Osteocyte (in vitro differentiated cells): Measurements from ENCODE around the gene TEX26. TPM values are rescaled to one million over a fixed set of nuclear protein-coding genes. Genes with fewer than 3 reads are reported as not detected.
"Not testable (repeated sequence)": the region's sequence is repeated elsewhere in the genome, so short reads cannot be mapped to it uniquely, and the experiment has no call there.

Experiments used
- DNase-seq: peaks from one replicate; pipeline ENCODE4 v3.0.0; 2021; ENCODE audit warnings: mixed read lengths; ENCODE audit not compliant: unreplicated experiment; ENCODE audit errors: extremely low spot score
- H3K27ac Mint-ChIP-seq: one replicate; pipeline ENCODE4 v1.8.0; 2021; ENCODE audit warnings: mild to moderate bottlenecking, mixed read lengths; ENCODE audit not compliant: unreplicated experiment
- H3K27me3 Mint-ChIP-seq: one replicate; pipeline ENCODE4 v1.8.0; 2021; ENCODE audit warnings: mixed read lengths; ENCODE audit not compliant: unreplicated experiment
- H3K36me3 Mint-ChIP-seq: one replicate; pipeline ENCODE4 v1.8.0; 2021; ENCODE audit warnings: mixed read lengths; ENCODE audit not compliant: unreplicated experiment
- H3K4me1 Mint-ChIP-seq: one replicate; pipeline ENCODE4 v1.8.0; 2021; ENCODE audit warnings: mixed read lengths; ENCODE audit not compliant: unreplicated experiment
- H3K4me3 Mint-ChIP-seq: one replicate; pipeline ENCODE4 v1.8.0; 2021; ENCODE audit warnings: mild to moderate bottlenecking, moderate library complexity, mixed read lengths; ENCODE audit not compliant: unreplicated experiment
- H3K9me3 Mint-ChIP-seq: one replicate; pipeline ENCODE4 v1.8.0; 2021; ENCODE audit warnings: mixed read lengths; ENCODE audit not compliant: unreplicated experiment
- total RNA-seq: library from RNA; stranded (reverse); gene quantifications from 2 replicates; pipeline ENCODE4 v1.2.1, GENCODE V29; 2021
- TF ChIP-seq, protein P1 (sequence below): fragments of 200-600 bp; sonication (generic); IDR thresholded peaks from 2 replicates; pipeline ENCODE4 v1.5.0; 2021; ENCODE audit warnings: antibody characterized with exemption, mild to moderate bottlenecking, moderate library complexity

TEX26 gene
- total RNA-seq, 1 donor from 2014 or later: not detected

DNA sequence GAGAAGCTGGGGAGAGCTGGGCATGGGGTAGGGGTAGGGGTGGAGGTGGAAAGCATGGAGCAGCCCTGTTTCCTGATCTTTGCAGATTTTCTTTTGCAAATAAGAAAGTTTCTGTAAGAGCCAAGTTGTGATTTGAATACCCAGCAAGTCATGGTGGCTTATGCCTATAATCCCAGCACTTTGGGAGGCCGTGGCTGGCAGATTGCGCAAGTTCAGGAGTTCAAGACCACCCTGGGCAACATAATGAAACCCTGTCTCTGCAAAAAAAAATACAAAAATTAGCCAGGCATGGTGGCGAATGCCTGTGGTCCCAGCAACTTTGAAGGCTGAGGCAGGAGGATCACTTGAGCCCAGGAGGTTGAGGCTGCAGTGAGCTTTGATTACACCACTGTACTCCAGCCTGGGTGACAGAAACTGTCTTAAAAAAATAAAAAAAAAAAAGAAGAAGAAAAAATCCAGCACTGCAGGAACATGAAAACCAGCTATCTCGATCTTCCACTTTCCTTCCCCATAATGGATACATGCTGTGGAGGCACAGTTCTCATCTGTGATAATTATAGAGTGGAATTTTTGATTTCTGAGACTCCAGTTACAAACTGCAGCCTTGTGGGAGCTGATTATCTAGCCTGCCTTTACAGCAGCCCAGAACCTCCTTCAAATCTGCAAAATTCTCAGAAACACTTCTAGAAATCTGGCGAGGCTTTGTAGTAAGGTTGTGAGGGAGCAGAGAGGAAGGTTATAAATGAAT, 12.1 kb upstream of the TEX26 start:
- TF ChIP-seq, protein P1, sequence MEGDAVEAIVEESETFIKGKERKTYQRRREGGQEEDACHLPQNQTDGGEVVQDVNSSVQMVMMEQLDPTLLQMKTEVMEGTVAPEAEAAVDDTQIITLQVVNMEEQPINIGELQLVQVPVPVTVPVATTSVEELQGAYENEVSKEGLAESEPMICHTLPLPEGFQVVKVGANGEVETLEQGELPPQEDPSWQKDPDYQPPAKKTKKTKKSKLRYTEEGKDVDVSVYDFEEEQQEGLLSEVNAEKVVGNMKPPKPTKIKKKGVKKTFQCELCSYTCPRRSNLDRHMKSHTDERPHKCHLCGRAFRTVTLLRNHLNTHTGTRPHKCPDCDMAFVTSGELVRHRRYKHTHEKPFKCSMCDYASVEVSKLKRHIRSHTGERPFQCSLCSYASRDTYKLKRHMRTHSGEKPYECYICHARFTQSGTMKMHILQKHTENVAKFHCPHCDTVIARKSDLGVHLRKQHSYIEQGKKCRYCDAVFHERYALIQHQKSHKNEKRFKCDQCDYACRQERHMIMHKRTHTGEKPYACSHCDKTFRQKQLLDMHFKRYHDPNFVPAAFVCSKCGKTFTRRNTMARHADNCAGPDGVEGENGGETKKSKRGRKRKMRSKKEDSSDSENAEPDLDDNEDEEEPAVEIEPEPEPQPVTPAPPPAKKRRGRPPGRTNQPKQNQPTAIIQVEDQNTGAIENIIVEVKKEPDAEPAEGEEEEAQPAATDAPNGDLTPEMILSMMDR: no peak
- Mint-ChIP-seq H3K36me3 (peaks cover 2% of the 10 kb centered on the region), H3K9me3 (no peaks in the 10 kb centered on the region), H3K27ac (no peak overlapping the region), H3K4me1 (peaks cover 8% of the 10 kb centered on the region), H3K27me3 (peaks cover 4% of the 10 kb centered on the region), H3K4me3 (no peak overlapping the region)
- DNase-seq: no peak

DNA sequence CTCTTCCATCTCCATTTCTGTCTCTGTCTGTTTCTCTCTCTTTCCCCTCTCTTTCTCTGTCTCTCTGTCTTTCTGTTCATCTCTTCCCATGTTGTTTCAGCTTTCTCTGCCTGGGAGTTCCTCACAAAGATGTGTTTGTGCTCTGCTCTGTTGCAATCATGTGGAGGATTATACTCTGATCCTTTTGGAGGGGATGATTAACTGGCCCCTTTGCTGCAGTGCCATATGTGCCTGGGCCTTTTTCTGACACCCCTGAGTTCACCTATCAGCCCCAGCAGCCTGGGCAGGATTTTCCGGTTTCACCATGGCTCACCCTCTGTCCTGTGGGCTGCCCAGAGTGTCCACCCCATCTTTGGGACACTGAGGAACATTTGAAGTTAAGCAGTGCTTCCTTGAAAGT, 9.0 kb upstream of the TEX26 start:
- H3K27me3 Mint-ChIP-seq: peaks cover 4% of the 10 kb centered on the region
- DNase-seq: no peak
- TF ChIP-seq, protein P1: no peak
- no peaks in the 10 kb centered on the region for H3K9me3 Mint-ChIP-seq
- H3K4me1 Mint-ChIP-seq: peaks cover 6% of the 10 kb centered on the region
- no peak overlapping the region for H3K27ac Mint-ChIP-seq
- H3K4me3 Mint-ChIP-seq: no peak overlapping the region
- H3K36me3 Mint-ChIP-seq: peaks cover 2% of the 10 kb centered on the region

DNA sequence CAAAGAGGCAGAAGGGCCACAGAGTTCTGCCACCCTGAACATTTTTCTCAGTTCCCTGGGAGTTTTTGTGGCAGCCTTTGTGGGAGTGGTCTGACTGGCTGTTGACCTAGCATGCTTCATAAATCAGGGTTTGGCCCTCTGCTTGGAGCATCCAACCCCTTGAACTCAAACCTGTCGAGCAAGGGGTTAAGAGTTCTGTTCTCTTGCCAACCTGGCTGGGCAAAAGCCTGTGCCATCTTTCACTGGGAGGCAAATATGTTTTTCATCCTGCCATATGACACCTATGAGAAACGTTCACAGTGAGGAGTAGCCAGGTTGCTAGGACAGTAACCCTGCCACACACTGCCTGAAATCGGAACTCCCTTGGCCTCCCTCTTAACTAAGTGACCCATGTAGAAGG, 7.7 kb upstream of the TEX26 start:
- DNase-seq: no peak
- H3K36me3 Mint-ChIP-seq: peaks cover 2% of the 10 kb centered on the region
- H3K27me3 Mint-ChIP-seq: peaks cover 6% of the 10 kb centered on the region
- H3K4me1 Mint-ChIP-seq: peaks cover 6% of the 10 kb centered on the region
- no peaks in the 10 kb centered on the region for H3K9me3 Mint-ChIP-seq
- no peak overlapping the region for H3K27ac Mint-ChIP-seq
- H3K4me3 Mint-ChIP-seq: no peak overlapping the region
- TF ChIP-seq, protein P1: no peak

DNA sequence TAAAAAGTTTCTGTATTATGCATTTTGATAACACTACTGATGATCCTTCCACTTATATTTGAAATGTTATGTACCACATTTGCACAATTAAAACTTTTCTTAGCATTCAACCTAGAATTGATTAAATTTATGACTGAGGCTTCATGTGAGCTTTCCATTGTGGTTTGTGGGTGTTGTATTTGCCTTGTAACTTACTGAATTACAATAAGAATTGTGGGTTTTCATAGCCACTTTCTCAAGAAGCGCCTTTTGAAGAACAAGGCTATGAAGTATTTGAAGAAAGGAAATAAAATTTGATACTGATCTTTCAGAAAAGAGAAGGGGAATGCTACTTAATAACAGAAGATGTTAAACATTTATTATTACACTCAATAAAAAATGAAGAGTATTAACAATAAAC, 7.0 kb upstream of the TEX26 start:
- H3K4me1 Mint-ChIP-seq: peaks cover 6% of the 10 kb centered on the region
- no peak for DNase-seq
- H3K4me3 Mint-ChIP-seq: no peak overlapping the region
- H3K27me3 Mint-ChIP-seq: peaks cover 6% of the 10 kb centered on the region
- H3K36me3 Mint-ChIP-seq: peaks cover 2% of the 10 kb centered on the region
- H3K9me3 Mint-ChIP-seq: no peaks in the 10 kb centered on the region
- H3K27ac Mint-ChIP-seq: no peak overlapping the region
- TF ChIP-seq, protein P1: no peak

DNA sequence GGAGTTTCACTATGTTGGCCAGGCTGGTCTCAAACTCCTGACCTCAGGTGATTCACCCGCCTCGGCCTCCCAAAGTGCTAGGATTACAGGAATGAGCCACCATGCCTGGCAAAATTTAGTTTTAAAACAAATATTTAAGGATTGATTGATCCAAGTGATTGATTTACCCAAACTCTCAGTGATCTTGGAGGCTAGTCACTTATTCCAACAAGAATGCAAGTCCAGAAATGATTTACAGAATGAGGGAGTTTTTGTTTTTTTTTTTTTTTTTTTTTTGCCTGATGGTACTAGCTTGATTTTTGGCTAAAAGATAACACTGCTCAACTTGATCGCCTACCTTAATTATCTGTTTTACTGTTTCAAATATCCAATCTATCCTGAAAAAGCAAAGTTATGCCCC, 5.7 kb upstream of the TEX26 start:
- no peak for DNase-seq
- TF ChIP-seq, protein P1: no peak

DNA sequence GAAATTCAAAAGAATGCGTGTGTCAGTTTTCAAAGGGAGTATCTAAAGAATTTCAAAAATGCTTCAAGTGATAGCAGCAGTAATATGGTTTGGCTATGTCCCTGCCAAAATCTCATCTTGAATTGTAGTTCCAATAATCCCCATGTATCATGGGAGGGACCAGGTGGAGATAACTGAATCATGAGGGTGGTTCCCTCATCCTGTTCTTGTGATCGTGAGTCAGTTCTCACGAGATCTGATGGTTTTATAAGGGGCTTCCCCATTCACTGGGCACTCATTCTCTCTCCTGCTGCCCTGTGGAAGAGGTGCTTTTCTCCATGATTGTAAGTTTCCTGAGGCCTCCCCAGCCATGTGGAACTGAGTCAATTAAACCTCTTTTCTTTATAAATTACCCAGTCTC, 5.3 kb upstream of the TEX26 start:
- peaks cover 12% of the 10 kb centered on the region for H3K27me3 Mint-ChIP-seq
- not testable (repeated sequence) for H3K27ac Mint-ChIP-seq, DNase-seq, H3K9me3 Mint-ChIP-seq, H3K36me3 Mint-ChIP-seq, H3K4me3 Mint-ChIP-seq, H3K4me1 Mint-ChIP-seq

More for the DNA sequence above, 5.7 kb upstream of the TEX26 start:
- H3K9me3 Mint-ChIP-seq: no peaks in the 10 kb centered on the region
- H3K4me3 Mint-ChIP-seq: no peak overlapping the region
- peaks cover 6% of the 10 kb centered on the region for H3K4me1 Mint-ChIP-seq
- no peak overlapping the region for H3K27ac Mint-ChIP-seq
- H3K27me3 Mint-ChIP-seq: peaks cover 8% of the 10 kb centered on the region
- H3K36me3 Mint-ChIP-seq: peaks cover 2% of the 10 kb centered on the region
